H1 (cell line): ENCODE results near the gene SLC1A1. TPM values are rescaled to one million over a fixed set of nuclear protein-coding genes. Genes with fewer than 3 reads are reported as not detected.

ENCODE experiments used
- CTCF ChIA-PET: fragments of 300-600 bp; sonication (Branson Sonifier 250); formaldehyde crosslinking; loops from one replicate; lab custom pipeline; 2021; ENCODE audit not compliant: partially characterized antibody; lab: Charles Lee
- POLR2A ChIA-PET: fragments of 300-600 bp; sonication (Branson Sonifier 250); formaldehyde crosslinking; loops from one replicate; lab custom pipeline; 2021; ENCODE audit warnings: inconsistent platforms; ENCODE audit not compliant: partially characterized antibody; lab: Charles Lee
- DNase-seq, 2 experiments: peaks; one replicate each; pipeline versions ENCODE4 v3.0.0 to v3.0.0-alpha.2; 2010 to 2022; ENCODE audit warnings: low spot score in 2 of 2, low read depth in 1 of 2, mixed read lengths in 1 of 2
- FAIRE-seq: peaks from 2 replicates; lab custom pipeline; 2011; peaks lifted over from hg19 to GRCh38; lab: Jason Lieb, UNC
- H2AFZ ChIP-seq: 2 replicates; pipeline ENCODE4 v1.8.1; 2012; ENCODE audit warnings: low read length, inconsistent platforms
- H2AK5ac ChIP-seq: 2 replicates; pipeline ENCODE4 v1.6.1; 2013; ENCODE audit warnings: low read depth, low read length
- H2BK120ac ChIP-seq: replicated peaks from 2 replicates; pipeline ENCODE3; 2013; ENCODE audit warnings: low read depth, low read length, inconsistent platforms
- H2BK12ac ChIP-seq: 2 replicates; pipeline ENCODE4 v1.6.1; 2013; ENCODE audit warnings: low read depth, low read length
- H2BK15ac ChIP-seq: 2 replicates; pipeline ENCODE4 v1.6.1; 2013; ENCODE audit warnings: low read length
- H2BK20ac ChIP-seq: 2 replicates; pipeline ENCODE4 v1.6.1; 2013; ENCODE audit warnings: low read length
- H2BK5ac ChIP-seq: 2 replicates; pipeline ENCODE4 v1.6.1; 2013; ENCODE audit warnings: low read depth, low read length
- H3K14ac ChIP-seq: 2 replicates; pipeline ENCODE4 v1.6.1; 2013; ENCODE audit warnings: inconsistent platforms; ENCODE audit not compliant: insufficient read length
- H3K18ac ChIP-seq: 2 replicates; pipeline ENCODE4 v1.6.1; 2013; ENCODE audit warnings: low read length; ENCODE audit errors: extremely low read depth
- H3K23ac ChIP-seq: 2 replicates; pipeline ENCODE4 v1.6.1; 2013; ENCODE audit warnings: inconsistent platforms; ENCODE audit not compliant: insufficient read length
- H3K23me2 ChIP-seq: 2 replicates; pipeline ENCODE4 v1.6.1; 2013; ENCODE audit warnings: low read depth, low read length
- H3K27ac ChIP-seq: 2 replicates; pipeline ENCODE4 v1.6.1; 2011; ENCODE audit warnings: low read depth, low read length, inconsistent platforms
- H3K27me3 ChIP-seq, 4 experiments: replicated peaks in 1 of 4; 1 replicate in 1 of 4; 2 replicates in 3 of 4; pipeline versions ENCODE4 v1.6.1 to v1.8.1; 2011 to 2013; ENCODE audit warnings: low read length in 3 of 4, mild to moderate bottlenecking in 3 of 4, inconsistent platforms in 2 of 4, mixed read lengths in 2 of 4, moderate library complexity in 1 of 4; ENCODE audit not compliant: control insufficient read depth in 3 of 4, insufficient read depth in 3 of 4; ENCODE audit errors: extremely low read depth in 1 of 4
- H3K36me3 ChIP-seq, 4 experiments: 2 replicates each; pipeline versions ENCODE4 v1.6.1 to v1.8.1; 2011 to 2013; ENCODE audit warnings: mild to moderate bottlenecking in 4 of 4, low read length in 3 of 4, moderate library complexity in 2 of 4, control low read depth in 1 of 4, inconsistent platforms in 1 of 4; ENCODE audit not compliant: insufficient read depth in 4 of 4, control insufficient read depth in 2 of 4
- H3K4ac ChIP-seq: replicated peaks from 2 replicates; pipeline ENCODE3; 2013; ENCODE audit warnings: low read length, low read depth, mixed read lengths, inconsistent platforms; ENCODE audit not compliant: insufficient read length
- H3K4me1 ChIP-seq, 4 experiments: replicated peaks in 1 of 4; 1 replicate in 1 of 4; 2 replicates in 3 of 4; pipeline versions ENCODE4 v1.6.1 to v1.8.1; 2011 to 2013; ENCODE audit warnings: low read length in 3 of 4, inconsistent platforms in 2 of 4, mixed read lengths in 1 of 4; ENCODE audit not compliant: insufficient read depth in 4 of 4, control insufficient read depth in 3 of 4
- H3K4me2 ChIP-seq, 2 experiments: 2 replicates each; pipeline versions ENCODE4 v1.6.1 to v1.8.1; 2011 to 2013; ENCODE audit warnings: low read depth in 2 of 2, low read length in 2 of 2, control low read depth in 1 of 2, inconsistent platforms in 1 of 2, mild to moderate bottlenecking in 1 of 2; ENCODE audit not compliant: insufficient read depth in 1 of 2
- H3K4me3 ChIP-seq, 4 experiments: fragments of 200-600, 300-600 bp in 1 of 4; sonication (generic), shearing (Covaris generic), sonication (Bioruptor Twin) in 1 of 4; 2 replicates each; pipeline versions ENCODE4 v1.5.1 to v1.8.1; 2011 to 2016; ENCODE audit warnings: low read length in 4 of 4, low read depth in 3 of 4, control low read depth in 2 of 4, inconsistent platforms in 2 of 4, mild to moderate bottlenecking in 2 of 4, mixed read lengths in 1 of 4, moderate library complexity in 1 of 4; ENCODE audit not compliant: insufficient read depth in 2 of 4; ENCODE audit errors: extremely low read depth in 1 of 4
- H3K56ac ChIP-seq: replicated peaks from 2 replicates; pipeline ENCODE3; 2013; ENCODE audit warnings: low read depth, mild to moderate bottlenecking, mixed read lengths, low read length, inconsistent platforms; ENCODE audit not compliant: insufficient read length
- H3K79me1 ChIP-seq: 2 replicates; pipeline ENCODE4 v1.6.1; 2013; ENCODE audit warnings: low read depth, low read length, control low read depth
- H3K79me2 ChIP-seq, 2 experiments: 2 replicates each; pipeline versions ENCODE4 v1.6.1 to v1.8.1; 2012 to 2013; ENCODE audit warnings: low read length in 2 of 2, mild to moderate bottlenecking in 2 of 2, inconsistent platforms in 1 of 2; ENCODE audit not compliant: insufficient read depth in 2 of 2, control insufficient read depth in 1 of 2
- H3K9ac ChIP-seq, 4 experiments: replicated peaks in 1 of 4; 1 replicate in 1 of 4; 2 replicates in 3 of 4; pipeline versions ENCODE4 v1.6.1 to v1.8.1; 2011 to 2013; ENCODE audit warnings: low read depth in 3 of 4, low read length in 3 of 4, control low read depth in 2 of 4, mild to moderate bottlenecking in 2 of 4, moderate library complexity in 2 of 4, inconsistent platforms in 1 of 4; ENCODE audit errors: extremely low read depth in 1 of 4
- H3K9me3 ChIP-seq, 2 experiments: 2 replicates each; pipeline versions ENCODE4 v1.6.1 to v1.8.1; 2012 to 2013; ENCODE audit warnings: mild to moderate bottlenecking in 2 of 2, moderate library complexity in 2 of 2, control low read depth in 1 of 2, inconsistent platforms in 1 of 2, low read depth in 1 of 2, low read length in 1 of 2, mixed read lengths in 1 of 2; ENCODE audit not compliant: insufficient read depth in 2 of 2
- H4K20me1 ChIP-seq, 2 experiments: replicated peaks in 1 of 2; 2 replicates each; pipeline versions ENCODE3 to v1.8.1; 2011 to 2013; ENCODE audit warnings: inconsistent platforms in 2 of 2, low read length in 2 of 2, mild to moderate bottlenecking in 1 of 2; ENCODE audit not compliant: insufficient read depth in 2 of 2, control insufficient read depth in 1 of 2
- H4K5ac ChIP-seq: 2 replicates; pipeline ENCODE4 v1.6.1; 2013; ENCODE audit warnings: low read length, low read depth, mixed read lengths, inconsistent platforms; ENCODE audit not compliant: insufficient read length
- H4K8ac ChIP-seq: 2 replicates; pipeline ENCODE4 v1.8.0; 2013; ENCODE audit warnings: mild to moderate bottlenecking, moderate library complexity, low read length, inconsistent platforms; ENCODE audit not compliant: insufficient read depth; ENCODE audit errors: extremely low read depth
- H4K91ac ChIP-seq: replicated peaks from 2 replicates; pipeline ENCODE3; 2013; ENCODE audit warnings: low read length, mixed read lengths, inconsistent platforms; ENCODE audit not compliant: insufficient read length
- BRCA1 ChIP-seq: IDR thresholded peaks from 2 replicates; pipeline ENCODE4 v1.6.1; 2012; ENCODE audit warnings: low read depth, low read length, improper control_type of control experiment
- CHD2 ChIP-seq: IDR thresholded peaks from 2 replicates; pipeline ENCODE4 v1.6.1; 2012; ENCODE audit warnings: low read length, improper control_type of control experiment
- HDAC2 ChIP-seq, 2 experiments: fragments of 300-600 bp in 1 of 2; sonication (generic) in 1 of 2; IDR thresholded peaks; 2 replicates each; pipeline ENCODE4 v1.6.1; 2011 to 2012; ENCODE audit warnings: low read depth in 2 of 2, low read length in 2 of 2, mild to moderate bottlenecking in 2 of 2, moderate library complexity in 2 of 2, borderline replicate concordance in 1 of 2, inconsistent platforms in 1 of 2
- HDAC6 ChIP-seq: IDR thresholded peaks from one replicate; pipeline ENCODE4 v1.7.1; 2012; ENCODE audit warnings: low read depth, mild to moderate bottlenecking, inconsistent platforms, low read length, moderate library complexity
- NRF1 ChIP-seq: IDR thresholded peaks from 2 replicates; pipeline ENCODE4 v1.6.1; 2011; ENCODE audit warnings: mild to moderate bottlenecking, low read depth, low read length, improper control_type of control experiment
- SAP30 ChIP-seq: fragments of 300-600 bp; sonication (generic); IDR thresholded peaks from 2 replicates; pipeline ENCODE4 v1.7.1; 2012; ENCODE audit warnings: low read length, moderate library complexity, mild to moderate bottlenecking, inconsistent platforms; ENCODE audit not compliant: insufficient read depth, insufficient replicate concordance
- SRF ChIP-seq: IDR thresholded peaks from 2 replicates; pipeline ENCODE4 v1.6.1; 2011; ENCODE audit warnings: mild to moderate bottlenecking, low read depth, low read length, moderate library complexity
- WGBS, 2 experiments: shearing (Covaris generic) in 1 of 2; methylation state at CpG; one replicate each; pipeline versions ENCODE4 v1.1.6 to v1.1.7; 2013 to 2015; ENCODE audit warnings: low lambda C conversion rate in 2 of 2, mixed read lengths in 2 of 2, inconsistent platforms in 1 of 2, low coverage in 1 of 2, missing lambda C conversion rate in 1 of 2; ENCODE audit not compliant: insufficient replicate concordance in 2 of 2, insufficient coverage in 1 of 2, insufficient read length in 1 of 2; ENCODE audit errors: extremely low coverage in 1 of 2, missing lambda C conversion rate in 1 of 2; 5-methylcytosine and 5-hydroxymethylcytosine counted together
- polyA plus RNA-seq, 7 experiments: library from polyadenylated mRNA; depleted of rRNA in 3 of 7; stranded (reverse) in 5 of 7; unstranded in 2 of 7; fragments of >200 nt in 5 of 7; fragments of 200-250 nt in 2 of 7; gene quantifications; 1 replicate in 5 of 7; 2 replicates in 1 of 7; 4 replicates in 1 of 7; pipeline versions ENCODE4 v1.2.1 to v1.2.3, GENCODE V29; 2011 to 2013; ENCODE audit warnings: missing spikeins in 2 of 7, mixed read lengths in 2 of 7
- total RNA-seq: library from RNA; stranded (reverse); fragmentation: NEBNext Ultra II Directional; extraction: Animal tissue kit (Norgen Biotek cat#: 25700); gene quantifications from 2 replicates; pipeline ENCODE4 v1.2.1, GENCODE V29; 2021

Gene SLC1A1
- total and polyA plus RNA-seq, 2 of the 8 experiments (the other 6 are each of a cell fraction or from before 2014, with no cell fraction given) = 4.7 to 11.7 TPM

- H3K23me2 ChIP-seq = no peaks in the 10 kb centered on the region
- H4K8ac ChIP-seq = no peak overlapping the region
- H3K56ac ChIP-seq = no peak overlapping the region
- H3K4me2 ChIP-seq = no peak overlapping the region
- no peak overlapping the region for H3K23ac ChIP-seq
- no peak overlapping the region for H2AK5ac ChIP-seq
- H3K27ac ChIP-seq = no peak overlapping the region
- no peak for FAIRE-seq
- ChIA-PET POLR2A (interaction anchor here (1.6 kb wide), 1 partner anchor 56 kb away, joined by 4 read pairs; no protein-coding TSS in a partner anchor), CTCF (interaction anchor here (5.0 kb wide), 1 partner anchor 7 kb away, joined by 53 read pairs; no protein-coding TSS in a partner anchor)
- no peaks in the 10 kb centered on the region for H3K79me1 ChIP-seq
- WGBS, 2 experiments = 92% methylated on average over 1 of the region's 1 CpG; no CpG with 5 or more reads in 1 of the 2 experiments
- no peak overlapping the region for H2BK12ac ChIP-seq
- H4K20me1 ChIP-seq = no peaks in the 10 kb centered on the region
- no peak overlapping the region for H2BK120ac ChIP-seq
- H3K4me1 ChIP-seq = peaks cover 0 to 2% (median under 1%) of the 10 kb centered on the region in 4 experiments; a peak in 1 of 7 replicates
- H2BK20ac ChIP-seq = no peak overlapping the region
- no peaks in the 10 kb centered on the region for H3K27me3 ChIP-seq
- no peak overlapping the region for H4K5ac ChIP-seq
- H2BK5ac ChIP-seq = no peak overlapping the region
- no peak overlapping the region for H4K91ac ChIP-seq
- no peak overlapping the region for H3K4ac ChIP-seq
- no peaks in the 10 kb centered on the region for H3K79me2 ChIP-seq
- no peak overlapping the region for H2AFZ ChIP-seq
- TF ChIP-seq SRF (no peak), HDAC2 (IDR thresholded peaks at IDR 0.05; ENCODE audit: borderline replicate concordance in 1 of 2, low read depth in 2 of 2, low read length in 2 of 2) (no peak), CHD2 (no peak), HDAC6 (no peak), BRCA1 (no peak), NRF1 (no peak), SAP30 (no peak)
- no peak overlapping the region for H2BK15ac ChIP-seq
- no peak overlapping the region for H3K14ac ChIP-seq
- no peak overlapping the region for H3K9ac ChIP-seq
- H3K36me3 ChIP-seq = no peaks in the 10 kb centered on the region
- no peaks in the 10 kb centered on the region for H3K9me3 ChIP-seq
- no peak overlapping the region for H3K4me3 ChIP-seq
- H3K18ac ChIP-seq = no peak overlapping the region
- DNase-seq = no peak
Observed at GRCh38 chr9:4547016-4547415, 56.7 kb downstream of the SLC1A1 start.
